Mesothelial cell of epicardium (in vitro differentiated cells): ENCODE data around the gene SOX6. TPM values are rescaled to one million over a fixed set of nuclear protein-coding genes. Genes with fewer than 3 reads are reported as not detected.
A peak's percentile ranks its signal among the peaks of the same experiment; 100 is the strongest.

ENCODE experiments used
- DNase-seq, 2 experiments: peaks; one replicate each; pipeline ENCODE4 v3.0.0; 2021; ENCODE audit warnings: low spot score in 2 of 2; ENCODE audit not compliant: unreplicated experiment in 2 of 2
- H3K27ac Mint-ChIP-seq: 2 replicates; pipeline ENCODE4 v1.8.0; 2021; ENCODE audit warnings: mixed read lengths
- H3K27me3 Mint-ChIP-seq: 2 replicates; pipeline ENCODE4 v1.8.0; 2021; ENCODE audit warnings: low read depth, mixed read lengths
- H3K36me3 Mint-ChIP-seq: 2 replicates; pipeline ENCODE4 v1.8.0; 2021; ENCODE audit warnings: mixed read lengths
- H3K4me1 Mint-ChIP-seq: 2 replicates; pipeline ENCODE4 v1.8.0; 2021; ENCODE audit warnings: mixed read lengths
- H3K4me3 Mint-ChIP-seq: 2 replicates; pipeline ENCODE4 v1.8.0; 2021; ENCODE audit warnings: mild to moderate bottlenecking, moderate library complexity, mixed read lengths
- H3K9me3 Mint-ChIP-seq: 2 replicates; pipeline ENCODE4 v1.8.0; 2021; ENCODE audit warnings: mixed read lengths
- CTCF ChIP-seq: fragments of 200-600 bp; sonication (generic); IDR thresholded peaks from one replicate; pipeline ENCODE4 v1.5.0; 2021; ENCODE audit warnings: antibody characterized with exemption; ENCODE audit not compliant: unreplicated experiment
- total RNA-seq: library from RNA; stranded (reverse); gene quantifications from 3 replicates; pipeline ENCODE4 v1.2.1, GENCODE V29; 2021

Gene SOX6
- total RNA-seq, 1 donor from 2014 or later = 46.4 TPM

GRCh38 chr11:16346975-16347374 lies 9.4 kb downstream of the SOX6 start:
- Mint-ChIP-seq H3K27me3 (no peaks in the 10 kb centered on the region), H3K27ac (peak overlapping the region; percentile 48), H3K9me3 (no peaks in the 10 kb centered on the region), H3K4me1 (peaks cover 29% of the 10 kb centered on the region), H3K4me3 (no peak overlapping the region), H3K36me3 (no peaks in the 10 kb centered on the region)
- no peak for TF ChIP-seq CTCF
- DNase-seq = no peak

GRCh38 chr11:16341853-16342252 lies 14.5 kb downstream of the SOX6 start:
- H3K4me3 Mint-ChIP-seq = no peak overlapping the region
- no peaks in the 10 kb centered on the region for H3K36me3 Mint-ChIP-seq
- H3K9me3 Mint-ChIP-seq = no peaks in the 10 kb centered on the region
- H3K4me1 Mint-ChIP-seq = peaks cover 28% of the 10 kb centered on the region
- no peaks in the 10 kb centered on the region for H3K27me3 Mint-ChIP-seq
- DNase-seq = no peak
- TF ChIP-seq CTCF = no peak
- H3K27ac Mint-ChIP-seq = no peak overlapping the region

GRCh38 chr11:16338393-16338792 lies 18.0 kb downstream of the SOX6 start:
- Mint-ChIP-seq H3K4me3 (no peak overlapping the region), H3K27me3 (no peaks in the 10 kb centered on the region), H3K27ac (no peak overlapping the region), H3K4me1 (peaks cover 25% of the 10 kb centered on the region), H3K36me3 (no peaks in the 10 kb centered on the region), H3K9me3 (no peaks in the 10 kb centered on the region)
- no peak for TF ChIP-seq CTCF
- DNase-seq = no peak

- H3K27me3 Mint-ChIP-seq = no peaks in the 10 kb centered on the region
- peaks cover 25% of the 10 kb centered on the region for H3K4me1 Mint-ChIP-seq
- no peaks in the 10 kb centered on the region for H3K36me3 Mint-ChIP-seq
- H3K4me3 Mint-ChIP-seq = no peak overlapping the region
- H3K27ac Mint-ChIP-seq = no peak overlapping the region
- DNase-seq = no peak
- TF ChIP-seq CTCF = no peak
- no peaks in the 10 kb centered on the region for H3K9me3 Mint-ChIP-seq
These were observed 18.7 kb downstream of the SOX6 start for GRCh38 chr11:16337421-16338213.

GRCh38 chr11:16336721-16337120 lies 19.6 kb downstream of the SOX6 start:
- TF ChIP-seq CTCF = no peak
- no peak overlapping the region for H3K27ac Mint-ChIP-seq
- H3K27me3 Mint-ChIP-seq = no peaks in the 10 kb centered on the region
- no peaks in the 10 kb centered on the region for H3K36me3 Mint-ChIP-seq
- no peak overlapping the region for H3K4me3 Mint-ChIP-seq
- DNase-seq = no peak
- no peaks in the 10 kb centered on the region for H3K9me3 Mint-ChIP-seq
- H3K4me1 Mint-ChIP-seq = peaks cover 25% of the 10 kb centered on the region
